Epidermal melanocyte (primary cell): ENCODE results near the gene NHLRC2.

Experiments used
- DNase-seq: peaks from one replicate; pipeline ENCODE4 v3.0.0; 2011; ENCODE audit warnings: low spot score; ENCODE audit not compliant: insufficient read length

The NHLRC2 gene

DNA sequence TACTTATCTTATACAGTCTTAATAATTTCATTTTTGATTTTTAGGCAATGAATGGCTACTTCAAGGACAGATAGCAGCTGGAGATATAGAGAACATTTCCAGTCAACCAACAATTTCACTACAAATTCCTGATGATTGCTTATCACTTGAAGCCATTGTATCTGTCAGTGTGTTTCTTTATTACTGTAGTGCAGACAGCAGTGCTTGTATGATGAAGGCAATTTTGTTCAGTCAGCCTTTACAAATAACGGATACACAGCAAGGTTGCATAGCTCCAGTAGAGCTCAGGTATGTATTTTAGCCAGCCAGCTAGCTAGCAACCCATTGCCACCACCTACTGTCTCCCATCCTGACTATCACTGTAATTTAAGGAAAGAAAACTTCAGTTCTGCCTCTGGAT, 53.8 kb downstream of the NHLRC2 start:
- DNase-seq: no peak

DNA sequence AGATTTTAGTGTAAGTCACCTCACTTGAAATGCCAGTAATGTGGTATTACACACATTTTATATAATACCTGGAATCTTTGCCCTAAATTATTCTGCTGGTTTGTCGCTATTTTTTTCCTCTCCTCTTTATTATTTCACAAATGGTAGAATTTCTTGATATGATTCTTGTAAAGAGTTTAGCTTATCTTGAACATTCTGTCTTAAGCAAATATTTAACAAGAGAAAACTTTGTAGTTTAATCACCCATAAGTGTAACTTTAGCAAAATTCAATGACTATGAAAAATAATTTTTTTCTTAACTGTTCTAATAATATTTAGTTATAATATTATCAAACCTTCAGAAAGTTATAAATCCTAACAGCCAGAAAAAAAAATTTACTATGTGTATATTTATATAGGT, 56.7 kb downstream of the NHLRC2 start:
- no peak for DNase-seq

DNA sequence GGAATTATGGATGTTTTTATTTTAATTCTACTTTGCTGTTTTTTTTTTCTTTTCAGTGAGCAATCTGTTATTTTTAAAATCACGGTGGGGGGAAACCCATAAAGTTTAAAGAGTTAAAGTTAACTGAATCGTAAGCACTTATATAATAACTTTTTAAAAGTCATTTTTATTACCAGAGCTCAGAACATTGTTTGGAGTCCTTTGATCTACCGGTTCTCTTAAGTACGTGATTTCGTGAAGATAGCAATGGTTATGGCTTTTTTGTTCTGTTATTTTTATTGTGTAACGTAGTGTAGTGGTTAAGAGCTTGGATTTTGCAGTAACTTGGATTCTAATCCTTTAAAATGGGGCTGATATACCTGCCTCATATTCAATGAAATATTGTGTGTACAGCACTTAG, 57.4 kb downstream of the NHLRC2 start:
- DNase-seq: no peak

DNA sequence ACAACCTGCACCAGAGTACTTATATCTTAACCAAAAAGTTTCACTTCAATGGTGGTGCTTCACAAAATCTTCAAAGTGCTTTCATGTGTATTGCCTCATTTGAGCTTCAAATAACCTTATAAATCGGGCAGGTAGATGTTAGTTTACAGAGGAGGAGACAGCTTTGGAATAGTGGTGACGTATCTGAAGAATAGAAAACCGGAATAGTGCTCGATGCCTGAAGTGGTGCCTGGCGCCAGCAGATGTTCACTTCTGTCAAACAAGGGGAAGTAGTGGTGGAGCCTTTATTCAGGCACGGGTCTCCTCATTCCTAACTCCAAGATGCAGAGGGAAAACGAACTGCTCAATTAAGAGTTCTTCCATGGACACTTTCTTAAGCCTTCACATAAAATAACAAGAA, 58.1 kb downstream of the NHLRC2 start:
- DNase-seq: no peak

DNA sequence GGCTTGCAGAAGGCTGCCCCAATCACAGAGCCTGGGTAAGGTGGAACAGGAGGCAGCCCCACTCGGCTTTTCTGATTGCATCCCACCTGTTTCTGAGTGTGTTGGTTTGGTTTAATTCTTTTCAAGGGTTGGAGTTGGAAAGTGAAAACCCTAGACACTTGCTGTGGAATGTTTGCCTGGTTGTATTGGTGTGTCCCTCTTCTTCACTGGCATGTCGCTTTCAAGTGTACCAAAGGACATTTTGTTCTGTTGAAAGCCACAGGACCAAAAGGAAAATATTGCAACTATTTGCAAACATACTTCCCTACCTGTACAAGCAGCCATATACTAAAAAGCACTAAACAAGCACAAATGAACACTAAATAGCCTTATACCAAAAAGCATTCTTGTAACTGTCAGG, 60.5 kb downstream of the NHLRC2 start:
- no peak for DNase-seq

DNA sequence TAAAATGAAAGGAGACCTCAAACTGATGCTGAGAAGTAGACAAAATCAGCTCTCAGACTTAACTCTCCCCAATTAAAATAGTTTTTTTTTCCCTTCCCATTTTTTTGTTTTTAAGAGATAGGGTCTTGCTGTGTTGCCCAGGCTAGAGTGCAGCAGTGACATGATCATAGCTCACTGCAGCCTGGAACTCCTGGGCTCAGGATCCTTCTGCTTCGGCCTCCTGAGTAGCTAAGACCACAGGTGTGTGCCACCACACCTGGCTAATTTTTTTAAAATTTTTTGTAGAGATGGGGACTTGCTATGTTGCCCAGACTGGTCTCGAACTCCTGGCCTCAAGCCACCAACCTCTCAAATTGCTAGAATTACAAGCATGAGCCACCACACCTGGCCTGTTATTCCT, 61.1 kb downstream of the NHLRC2 start:
- DNase-seq: no peak

DNA sequence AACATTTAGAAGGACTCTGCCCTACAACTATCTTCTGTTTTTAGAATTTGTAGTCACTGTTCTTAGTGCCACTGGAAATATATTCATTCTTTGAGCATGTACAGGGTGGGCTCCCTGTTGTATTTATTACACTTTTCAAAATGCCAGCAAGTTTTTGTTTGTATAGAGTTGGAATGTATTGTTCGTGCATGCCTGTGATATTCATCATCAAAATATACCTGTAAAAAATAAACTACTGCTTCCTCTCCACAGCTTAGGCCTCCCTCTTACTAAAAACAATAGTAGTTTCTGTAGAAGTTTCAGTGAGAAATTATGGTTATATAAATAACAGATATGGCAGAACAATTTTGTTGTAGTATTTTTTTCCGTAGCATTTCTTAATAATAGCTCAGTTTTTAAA, 61.6 kb downstream of the NHLRC2 start:
- no peak for DNase-seq

DNA sequence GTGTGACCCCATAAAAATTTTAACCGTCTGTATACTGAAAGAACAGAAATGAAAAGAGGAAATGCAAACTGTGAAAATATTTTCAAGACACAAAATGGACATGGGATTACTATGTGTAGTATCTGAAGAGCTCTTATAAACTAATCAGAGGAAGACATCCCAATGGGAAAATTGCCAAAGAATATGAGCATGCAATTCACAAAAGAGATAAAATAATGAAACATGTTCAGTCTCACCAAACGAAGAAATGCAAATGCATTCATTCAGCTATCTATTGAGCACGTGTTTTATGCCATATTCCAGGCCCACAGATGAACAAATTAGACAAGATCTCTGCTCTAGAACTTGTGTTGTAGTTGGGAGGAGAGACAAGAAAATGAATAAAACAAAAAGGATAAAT, 63.2 kb downstream of the NHLRC2 start:
- no peak for DNase-seq

DNA sequence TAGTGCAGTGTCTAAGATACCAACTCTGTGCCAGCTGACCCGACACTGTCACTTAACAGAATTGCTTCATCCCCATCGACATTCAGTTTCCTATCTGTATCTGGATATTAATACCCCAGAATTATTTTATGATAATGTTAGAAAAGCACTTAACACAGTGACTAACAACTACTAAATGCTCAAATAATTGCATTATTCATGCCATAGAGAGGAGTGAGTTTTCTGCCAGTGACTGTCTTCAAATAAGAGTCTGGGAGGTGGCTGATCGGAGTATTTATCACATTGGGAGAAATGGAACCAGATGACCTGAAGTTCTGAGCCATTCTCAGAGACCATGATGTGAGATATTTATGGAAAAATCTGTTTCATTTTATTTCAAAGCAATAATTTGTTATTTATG, 65.7 kb downstream of the NHLRC2 start:
- no peak for DNase-seq

DNA sequence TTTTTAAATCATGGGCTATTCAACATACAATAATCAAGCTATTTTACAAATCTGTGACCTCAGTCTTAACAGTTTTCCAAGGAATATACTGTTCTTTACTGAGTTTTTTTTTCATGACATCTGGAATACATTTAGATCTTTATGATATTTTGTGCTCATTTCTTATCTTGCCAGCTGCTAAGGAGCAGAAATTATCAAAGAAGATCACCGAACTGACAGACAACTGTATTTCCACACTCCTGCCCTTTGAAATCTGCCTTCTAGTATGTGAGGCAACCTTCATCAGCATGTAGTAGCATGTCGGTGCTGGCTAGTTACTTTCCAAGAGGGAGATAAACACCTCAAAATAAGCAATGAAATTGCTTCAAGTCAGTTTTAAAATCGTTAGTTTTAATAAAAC, 66.4 kb downstream of the NHLRC2 start:
- no peak for DNase-seq

DNA sequence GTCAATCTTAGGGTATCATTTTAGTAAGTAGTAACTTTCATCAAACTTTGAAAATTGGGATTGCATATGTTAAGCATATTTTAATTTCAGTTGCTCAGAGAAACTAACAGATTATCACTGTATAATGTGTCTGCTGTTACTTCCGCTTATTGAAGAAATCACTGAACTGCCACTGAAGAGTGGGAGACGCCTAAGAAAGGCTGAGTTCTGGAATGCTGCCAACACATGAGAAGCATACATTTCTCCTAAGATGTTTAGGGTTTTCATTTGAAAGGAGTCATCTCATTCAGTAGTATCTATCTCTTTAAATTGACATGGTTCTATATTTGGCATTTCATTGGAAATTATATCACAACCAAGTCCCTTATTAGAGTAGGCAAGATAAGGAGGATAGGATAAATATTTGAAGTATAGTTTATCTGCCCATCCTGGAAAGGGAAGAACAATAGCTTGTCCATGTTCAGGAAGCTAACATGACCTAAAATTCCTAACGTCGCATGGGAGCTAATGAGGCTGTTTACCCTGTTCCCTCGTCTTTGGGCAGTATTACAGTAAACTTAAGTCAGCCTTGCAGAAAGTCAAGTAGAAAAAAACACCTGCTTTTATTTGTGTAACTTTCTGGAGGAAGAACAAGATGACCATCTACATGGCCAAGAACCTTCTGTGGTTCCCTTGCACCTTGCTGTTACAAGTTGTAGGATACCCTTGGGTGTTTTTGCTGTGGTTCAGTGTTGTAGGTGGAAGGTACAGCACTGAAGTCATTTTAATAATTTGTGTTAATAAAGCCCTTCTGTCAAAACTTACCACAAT, 67.3 kb downstream of the NHLRC2 start:
- DNase-seq: no peak

DNA sequence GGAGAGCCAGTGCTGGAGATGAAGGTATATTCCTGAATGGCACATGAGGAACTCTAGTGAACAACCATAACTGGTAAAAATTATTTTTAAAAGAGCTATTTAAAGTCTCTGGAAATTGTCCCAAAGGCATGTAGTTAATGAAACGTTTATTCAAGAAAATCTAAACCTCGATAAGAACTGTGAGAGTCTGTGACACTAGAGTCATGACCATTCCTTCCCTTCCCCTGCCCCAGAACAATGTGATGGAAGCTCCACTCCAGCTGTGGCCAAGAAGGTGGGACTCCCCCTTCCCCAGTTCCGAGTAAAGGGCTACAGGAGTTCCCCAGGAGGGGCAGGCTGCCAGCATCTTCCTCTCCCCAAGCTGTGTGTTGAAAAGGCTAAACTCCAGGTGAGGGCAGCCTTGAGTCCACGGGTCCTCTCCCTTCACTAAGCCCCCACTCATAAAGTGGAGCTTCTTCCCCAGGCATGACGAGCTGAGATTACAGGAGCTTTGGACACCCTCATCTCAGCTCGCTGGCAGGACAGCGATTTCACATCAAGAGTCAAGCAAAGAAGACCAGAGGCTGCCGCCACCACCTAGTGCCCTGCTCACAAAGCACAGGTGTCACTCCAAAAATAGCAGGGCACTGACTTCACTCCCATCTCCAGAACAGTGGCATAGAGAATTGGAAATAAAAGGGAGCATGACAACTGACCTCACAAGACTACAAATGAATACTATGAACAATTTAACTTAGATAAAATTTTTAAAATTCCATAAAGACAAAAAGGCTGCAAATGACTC, 68.5 kb downstream of the NHLRC2 start:
- DNase-seq: no peak

DNA sequence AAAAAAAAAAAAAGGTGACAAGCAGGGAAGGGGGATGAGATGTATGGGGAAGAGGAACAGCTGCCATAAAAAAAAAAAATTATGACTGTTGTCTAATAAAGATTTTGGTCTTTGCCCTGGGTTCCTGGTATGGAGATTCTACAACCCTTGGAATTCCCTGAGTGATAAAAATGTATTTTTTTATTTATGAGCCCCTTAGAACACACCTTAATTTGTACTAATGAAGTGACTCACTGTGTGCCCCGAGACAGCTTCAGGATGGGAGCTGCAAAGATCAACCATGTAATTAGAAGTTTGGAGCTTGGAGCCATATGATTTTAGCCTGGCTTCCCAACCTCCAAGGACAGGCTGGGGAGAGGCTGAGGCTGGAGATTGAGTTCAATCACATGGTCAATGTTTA, 69.7 kb downstream of the NHLRC2 start:
- no peak for DNase-seq

DNA sequence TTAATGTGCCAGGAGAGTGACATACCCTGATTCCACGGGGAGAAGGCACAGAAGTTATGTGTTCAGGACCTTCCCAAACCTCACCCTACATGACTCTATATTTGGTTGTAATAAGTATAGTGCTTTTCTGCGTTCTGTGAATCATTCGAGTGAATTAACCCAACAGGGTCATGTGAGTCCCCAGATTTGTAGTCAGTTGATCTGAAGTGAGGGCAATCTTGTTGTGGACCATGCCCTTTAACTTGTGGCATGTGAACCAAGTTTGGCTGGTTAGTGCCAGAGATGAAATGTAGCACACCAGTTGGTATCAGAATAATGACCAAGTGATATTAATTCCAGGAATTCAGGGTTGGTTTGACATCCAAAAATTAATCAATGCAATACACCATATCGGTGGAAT, 70.2 kb downstream of the NHLRC2 start:
- DNase-seq: no peak

DNA sequence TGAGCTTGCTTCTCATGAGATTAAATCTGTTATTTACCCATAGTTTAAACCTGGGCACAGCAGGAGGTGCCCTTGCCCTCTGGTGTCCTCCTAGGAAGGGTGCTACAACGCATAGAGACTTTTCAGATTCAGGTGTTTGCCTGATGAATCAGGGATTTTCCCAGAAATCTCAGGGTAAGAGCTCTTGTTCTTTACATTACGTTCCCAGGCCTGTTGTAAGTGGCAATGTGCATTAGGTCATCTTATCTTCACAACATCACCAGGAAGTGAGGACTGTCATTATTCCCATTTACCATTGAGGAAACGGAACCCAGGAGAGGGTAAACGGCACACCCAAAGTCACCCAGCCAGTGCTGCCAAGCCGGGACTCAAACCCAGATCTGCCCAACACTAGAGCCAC, 73.0 kb downstream of the NHLRC2 start:
- no peak for DNase-seq

DNA sequence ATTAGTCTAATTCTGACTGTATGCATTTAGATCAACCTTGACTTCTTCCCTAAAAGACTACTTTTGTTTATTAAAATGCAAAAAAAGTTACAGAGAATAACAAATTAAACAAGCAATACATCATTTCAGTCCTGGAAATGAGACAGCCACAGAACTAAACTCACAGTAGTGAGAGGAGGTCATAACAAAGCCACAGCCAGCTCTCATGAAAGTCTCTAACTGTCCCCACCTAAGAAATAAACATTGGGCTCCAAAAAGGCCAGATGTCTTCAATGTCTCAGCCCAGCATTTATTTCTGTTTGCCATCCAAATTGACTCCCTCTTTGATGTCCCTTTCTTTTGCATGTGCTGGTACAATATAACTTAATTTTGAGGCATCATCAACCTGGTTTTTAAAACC, 74.4 kb downstream of the NHLRC2 start:
- DNase-seq: no peak

DNA sequence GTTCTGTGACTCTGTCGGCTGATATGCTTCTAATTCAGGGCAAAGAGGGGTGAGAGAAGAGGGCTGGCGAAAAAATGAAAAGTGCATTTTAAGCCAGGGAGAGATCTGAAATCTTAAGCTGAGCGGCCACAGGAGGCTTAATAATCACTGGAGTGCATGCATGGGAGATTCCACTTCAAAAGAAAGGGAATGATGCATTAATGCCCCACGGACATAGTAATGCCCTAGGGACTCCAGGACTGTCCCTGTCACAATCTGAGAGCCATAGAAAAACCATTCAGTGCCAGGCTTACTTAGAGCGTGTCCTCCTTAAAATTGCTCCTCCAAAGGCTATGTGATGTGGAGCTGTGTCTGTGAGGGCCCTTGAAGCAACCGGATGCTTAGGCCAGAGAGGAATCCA, 75.1 kb downstream of the NHLRC2 start:
- no peak for DNase-seq

DNA sequence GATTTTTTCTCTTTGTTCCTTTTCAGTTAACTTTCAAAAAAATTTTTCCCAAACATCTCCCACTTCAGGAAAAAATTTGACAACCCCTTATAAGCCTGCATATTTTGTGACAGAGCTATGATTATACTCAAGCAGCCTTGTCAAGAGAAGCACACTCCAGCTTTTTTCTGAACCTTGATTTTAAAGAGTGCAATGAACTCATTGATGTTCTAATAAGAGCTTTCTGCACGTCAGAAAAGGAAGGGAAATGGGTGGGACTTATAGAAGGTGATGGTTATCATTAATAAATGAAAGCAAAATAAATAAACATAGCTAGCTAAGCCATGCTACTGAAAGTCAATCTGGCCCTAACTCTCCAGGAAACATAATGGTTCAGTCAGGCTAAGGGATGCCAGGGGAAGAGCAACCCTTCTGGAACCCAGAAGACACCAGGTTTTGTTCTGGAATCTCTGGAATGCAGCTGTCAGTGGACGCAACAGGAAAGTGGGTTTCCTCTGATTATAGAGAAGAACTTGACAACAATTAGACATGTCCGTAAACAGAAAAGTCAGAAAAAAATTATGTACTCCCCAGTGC, 76.1 kb downstream of the NHLRC2 start:
- no peak for DNase-seq

DNA sequence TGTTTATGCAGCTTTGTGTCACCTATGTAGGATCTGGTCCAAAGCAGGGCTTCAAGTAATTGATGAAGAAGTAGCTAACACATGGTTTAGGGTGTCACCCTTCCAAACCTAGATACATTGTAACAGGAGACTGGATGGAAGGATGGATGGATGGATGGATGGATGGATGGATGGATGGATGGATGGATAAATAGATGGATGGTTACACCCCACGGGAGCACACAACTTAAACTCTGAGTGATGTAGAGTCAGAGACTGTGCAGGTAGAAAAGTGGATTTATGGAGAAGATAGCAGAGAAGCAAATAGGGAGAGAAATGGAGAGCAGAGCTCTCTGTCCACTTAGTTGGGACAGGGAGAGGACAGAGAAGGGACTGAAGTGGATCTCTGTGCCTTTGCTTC, 78.4 kb downstream of the NHLRC2 start:
- DNase-seq: no peak

DNA sequence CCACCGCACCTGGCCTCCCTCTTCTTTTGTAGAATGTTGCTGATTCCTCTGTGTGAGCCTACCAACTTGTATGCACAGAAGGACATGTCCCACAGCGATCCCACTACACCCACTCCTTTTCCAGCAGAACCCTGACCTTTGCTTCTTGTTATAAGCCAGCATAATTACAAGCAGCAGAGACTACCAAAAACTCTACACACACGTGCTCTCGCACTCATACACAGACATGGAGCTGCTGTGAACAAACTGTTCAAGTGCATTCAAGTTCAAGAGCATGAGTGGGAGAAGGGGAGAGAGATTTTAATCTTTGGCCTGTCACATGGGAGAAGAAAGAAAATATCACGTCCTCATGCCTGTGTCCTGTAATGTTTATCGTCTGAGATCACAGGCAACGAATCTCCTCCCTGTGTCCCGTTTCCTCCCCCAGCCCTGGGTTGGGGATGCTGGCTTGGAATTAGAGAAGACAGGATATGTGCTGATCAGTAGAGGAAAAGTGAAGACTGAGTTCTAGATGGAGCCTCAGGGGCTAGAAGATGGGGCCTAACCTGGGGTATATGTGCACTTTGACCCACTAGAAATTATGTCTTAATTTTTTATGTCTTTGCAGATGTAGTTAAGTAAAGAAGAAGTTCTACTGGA, 79.6 kb downstream of the NHLRC2 start:
- DNase-seq: no peak

DNA sequence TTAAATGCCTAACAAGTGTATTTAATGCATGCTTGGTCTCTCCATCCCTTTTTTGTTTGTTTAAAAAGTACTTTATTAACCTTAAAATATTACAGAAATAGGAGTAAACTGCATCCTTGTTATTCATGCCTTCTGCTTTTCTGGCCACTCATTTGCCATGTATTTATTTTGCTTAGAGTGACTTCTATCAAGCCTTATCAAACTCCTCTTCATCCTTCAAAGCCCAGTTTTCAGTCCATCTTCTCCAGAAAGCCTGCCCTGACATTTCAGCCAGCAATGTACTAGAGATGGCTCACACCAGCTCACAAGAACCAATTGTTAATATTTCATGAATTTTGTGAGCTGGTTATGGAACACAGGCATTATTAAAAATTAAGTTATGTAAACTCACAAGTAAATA, 82.8 kb downstream of the NHLRC2 start:
- DNase-seq: no peak

DNA sequence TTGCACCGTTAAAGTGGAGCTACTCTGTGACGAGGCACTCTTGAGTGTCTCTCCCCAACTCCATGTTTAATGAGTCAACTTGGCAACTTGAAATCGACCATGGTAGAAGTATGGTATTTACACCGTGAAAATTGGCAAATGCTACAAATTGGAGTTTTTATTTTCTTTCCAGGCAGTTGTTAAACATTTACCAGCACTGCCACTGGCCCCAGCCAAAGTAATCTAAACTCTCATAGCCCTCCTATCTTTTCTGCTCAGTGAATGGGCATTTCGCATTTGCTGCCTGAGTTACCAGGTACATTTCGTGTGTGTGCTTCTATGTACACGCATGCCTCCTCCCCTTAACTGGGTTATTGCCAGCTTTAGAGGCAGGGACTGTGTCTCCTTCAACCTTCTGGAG, 83.3 kb downstream of the NHLRC2 start:
- no peak for DNase-seq
